Endothelial cell of umbilical vein (primary cell): Measurements from ENCODE around the gene TRAPPC8. TPM values are rescaled to one million over a fixed set of nuclear protein-coding genes. Genes with fewer than 3 reads are reported as not detected.

Experiments used
- BruUV-seq: library from RNA; stranded (reverse); fragments of 400-500 nt; replicated peaks from 2 replicates; lab custom pipeline; 2021; lab: Mats Ljungman, UMichigan
- CTCF ChIA-PET: fragments of 300-600, 350-600 bp; sonication (Branson Sonifier 250); formaldehyde crosslinking; loops from one replicate; lab custom pipeline; 2021; ENCODE audit warnings: antibody characterized with exemption, inconsistent platforms; lab: Charles Lee
- POLR2A ChIA-PET: fragments of 300-600, 350-600 bp; sonication (Branson Sonifier 250); formaldehyde crosslinking; loops from one replicate; lab custom pipeline; 2021; ENCODE audit warnings: antibody characterized with exemption, inconsistent platforms; lab: Charles Lee
- DNase-seq: peaks from one replicate; pipeline ENCODE4 v3.0.0-alpha.2; 2011; ENCODE audit warnings: low read depth, low spot score
- FAIRE-seq: peaks from 2 replicates; lab custom pipeline; 2011; peaks lifted over from hg19 to GRCh38; lab: Jason Lieb, UNC
- H2AFZ ChIP-seq: 2 replicates; pipeline ENCODE4 v1.6.0; 2012; ENCODE audit warnings: low read depth, low read length, control low read depth, inconsistent platforms
- H3K27ac ChIP-seq: 2 replicates; pipeline ENCODE4 v1.5.1; 2011; ENCODE audit warnings: low read depth, mild to moderate bottlenecking, control low read depth, low read length, moderate library complexity; ENCODE audit not compliant: insufficient read depth
- H3K27me3 ChIP-seq, 2 experiments: 2 replicates each; pipeline versions ENCODE4 v1.6.0 to v1.6.1; 2011; ENCODE audit warnings: low read length in 2 of 2, mixed read lengths in 1 of 2; ENCODE audit not compliant: control insufficient read depth in 2 of 2, insufficient read depth in 2 of 2
- H3K36me3 ChIP-seq, 2 experiments: 2 replicates in 1 of 2; 3 replicates in 1 of 2; pipeline ENCODE4 v1.5.1; 2011; ENCODE audit warnings: low read length in 2 of 2, mild to moderate bottlenecking in 1 of 2, moderate library complexity in 1 of 2; ENCODE audit not compliant: control insufficient read depth in 2 of 2, insufficient read depth in 2 of 2; ENCODE audit errors: extremely low read depth in 1 of 2
- H3K4me1 ChIP-seq: 3 replicates; pipeline ENCODE4 v1.5.1; 2011; ENCODE audit warnings: mild to moderate bottlenecking, low read length; ENCODE audit not compliant: control insufficient read depth, insufficient read depth; ENCODE audit errors: extremely low read depth
- H3K4me2 ChIP-seq: 2 replicates; pipeline ENCODE4 v1.6.1; 2011; ENCODE audit warnings: low read length, control low read depth, mixed read lengths; ENCODE audit not compliant: insufficient read depth
- H3K4me3 ChIP-seq, 3 experiments: fragments of 200-600 bp in 1 of 3; sonication (generic), shearing (Covaris generic) in 1 of 3; replicated peaks in 1 of 3; 2 replicates each; pipeline ENCODE4 v1.5.1; 2011 to 2016; ENCODE audit warnings: control low read depth in 3 of 3, low read length in 3 of 3, mild to moderate bottlenecking in 2 of 3, inconsistent platforms in 1 of 3, low read depth in 1 of 3, moderate library complexity in 1 of 3; ENCODE audit not compliant: insufficient read depth in 1 of 3
- H3K79me2 ChIP-seq: 2 replicates; pipeline ENCODE4 v1.6.0; 2012; ENCODE audit warnings: low read length, inconsistent platforms; ENCODE audit not compliant: control insufficient read depth, insufficient read depth
- H3K9ac ChIP-seq: replicated peaks from 2 replicates; pipeline ENCODE3; 2011; ENCODE audit warnings: low read length, control low read depth; ENCODE audit not compliant: insufficient read depth; ENCODE audit errors: extremely low read depth
- H3K9me1 ChIP-seq: replicated peaks from 3 replicates; pipeline ENCODE4 v1.6.0; 2011; ENCODE audit warnings: mild to moderate bottlenecking, low read length; ENCODE audit not compliant: control insufficient read depth, insufficient read depth; ENCODE audit errors: extremely low read depth
- H3K9me3 ChIP-seq: replicated peaks from 2 replicates; pipeline ENCODE4 v1.5.1; 2012; ENCODE audit warnings: low read length, inconsistent platforms; ENCODE audit not compliant: control insufficient read depth, insufficient read depth
- H4K20me1 ChIP-seq: replicated peaks from 2 replicates; pipeline ENCODE3; 2011; ENCODE audit warnings: mild to moderate bottlenecking, low read length; ENCODE audit not compliant: control insufficient read depth, insufficient read depth; ENCODE audit errors: extremely low read depth
- CTCF ChIP-seq, 2 donors: IDR thresholded peaks; 1 replicate in 1 of 2; 2 replicates in 1 of 2; pipeline ENCODE4 v1.5.1; 2011; ENCODE audit warnings: low read length in 2 of 2, mild to moderate bottlenecking in 2 of 2, moderate library complexity in 2 of 2, control low read depth in 1 of 2, inconsistent platforms in 1 of 2, low read depth in 1 of 2; ENCODE audit not compliant: insufficient read depth in 1 of 2; ENCODE audit errors: extremely low read depth in 1 of 2
- EZH2 ChIP-seq: IDR thresholded peaks from 2 replicates; pipeline ENCODE4 v1.6.1; 2012; ENCODE audit warnings: borderline replicate concordance, low read depth, mild to moderate bottlenecking, moderate library complexity, low read length, inconsistent platforms; ENCODE audit not compliant: severe bottlenecking
- FOS ChIP-seq: IDR thresholded peaks from 2 replicates; pipeline ENCODE4 v1.6.1; 2011; ENCODE audit warnings: mild to moderate bottlenecking, low read length, moderate library complexity, borderline replicate concordance; ENCODE audit not compliant: insufficient read depth
- GATA2 ChIP-seq: IDR thresholded peaks from 2 replicates; pipeline ENCODE4 v1.7.0; 2011; ENCODE audit warnings: low read depth, mild to moderate bottlenecking, moderate library complexity, mixed read lengths, low read length; ENCODE audit not compliant: insufficient read length, insufficient read depth
- JUN ChIP-seq: IDR thresholded peaks from 2 replicates; pipeline ENCODE4 v1.6.1; 2011; ENCODE audit warnings: borderline replicate concordance, low read depth; ENCODE audit not compliant: insufficient read length, insufficient read depth
- MAX ChIP-seq: IDR thresholded peaks from 2 replicates; pipeline ENCODE4 v1.6.1; 2011; ENCODE audit not compliant: insufficient read depth, insufficient read length
- MYC ChIP-seq: IDR thresholded peaks from one replicate; pipeline ENCODE4 v1.6.1; 2011; ENCODE audit warnings: mild to moderate bottlenecking, low read depth, low read length
- POLR2A ChIP-seq: IDR thresholded peaks from 2 replicates; pipeline ENCODE4 v1.6.1; 2012; ENCODE audit warnings: low read depth, mild to moderate bottlenecking, control low read depth, low read length
- POLR2AphosphoS5 ChIP-seq: IDR thresholded peaks from 2 replicates; pipeline ENCODE4 v1.6.1; 2012; ENCODE audit warnings: low read depth, mild to moderate bottlenecking, control low read depth, low read length, moderate library complexity; ENCODE audit not compliant: insufficient read depth
- dilution Hi-C: fragments of 300-500 bp; cut with MboI; formaldehyde crosslinking; loops from one replicate; pipeline ENCODE4 v1.15.0; 2019; ENCODE audit warnings: low sequenced_read_pairs; ENCODE audit not compliant: extremely low pct_ligation_motif_present
- intact Hi-C: fragments of 100-400 bp; cut with micrococcal nuclease; formaldehyde crosslinking; loops from one replicate; pipeline ENCODE4 v1.10.0; 2022
- polyA plus RNA-seq, 4 experiments: library from polyadenylated mRNA; depleted of rRNA in 3 of 4; stranded (reverse) in 3 of 4; unstranded in 1 of 4; fragments of >200 nt; gene quantifications; 2 replicates each; pipeline versions ENCODE4 v1.2.1 to v1.2.3, GENCODE V29; 2011 to 2012; ENCODE audit warnings: missing spikeins in 1 of 4
- total RNA-seq: library from RNA; stranded (reverse); gene quantifications from 2 replicates; pipeline ENCODE4 v1.2.3, GENCODE V29; 2021

TRAPPC8 gene
- total and polyA plus RNA-seq, 2 donors (not counting 3 experiments of a cell fraction or from before 2014, with no cell fraction given): 25.0 to 30.1 TPM

- CTCF ChIA-PET: no interaction called here
- no peaks in the 10 kb centered on the region for H3K9me3 ChIP-seq
- FAIRE-seq (no peak), DNase-seq (no peak)
- H3K4me1 ChIP-seq: peaks cover 12% of the 10 kb centered on the region
- intact Hi-C loops: no loop called here
- H3K9me1 ChIP-seq: no peaks in the 10 kb centered on the region
- H3K4me2 ChIP-seq: no peak overlapping the region
- H3K9ac ChIP-seq: no peak overlapping the region
- peaks cover 0 to 2% of the 10 kb centered on the region in 2 experiments for H3K27me3 ChIP-seq
- TF ChIP-seq MAX: no peak
- no peak for TF ChIP-seq EZH2
- no peak for TF ChIP-seq CTCF (IDR thresholded peaks at IDR 0.05; ENCODE audit: extremely low read depth in 1 of 2, insufficient read depth in 1 of 2, low read depth in 1 of 2, low read length in 2 of 2)
- no peak for TF ChIP-seq POLR2AphosphoS5
- no peak for TF ChIP-seq POLR2A
- TF ChIP-seq GATA2: no peak
- TF ChIP-seq MYC: no peak
- TF ChIP-seq FOS: no peak
- TF ChIP-seq JUN: no peak
- H3K79me2 ChIP-seq: peaks cover 12% of the 10 kb centered on the region
- no peaks in the 10 kb centered on the region for H3K36me3 ChIP-seq
- POLR2A ChIA-PET: no interaction called here
- dilution Hi-C loops: no loop called here
- H4K20me1 ChIP-seq: no peaks in the 10 kb centered on the region
- no peak overlapping the region for H2AFZ ChIP-seq
- no TSS peak for BruUV-seq
- H3K27ac ChIP-seq: no peak overlapping the region
- no peak overlapping the region for H3K4me3 ChIP-seq
These were observed 3.5 kb upstream of the TRAPPC8 start for GRCh38 chr18:31946305-31947046.
